AG10803 (cell line): Measurements from ENCODE around the gene AP1G2.

ENCODE experiments used
- DNase-seq: peaks from one replicate; pipeline ENCODE4 v3.0.0; 2010; ENCODE audit warnings: low read depth
- H3K4me3 ChIP-seq: 2 replicates; pipeline ENCODE4 v1.5.1; 2011; ENCODE audit warnings: mild to moderate bottlenecking, low read length, control low read depth
- CTCF ChIP-seq: conservative IDR thresholded peaks from 2 replicates; pipeline ENCODE4 v1.5.1; 2011; ENCODE audit warnings: mild to moderate bottlenecking, low read length, control low read depth, inconsistent platforms

Gene AP1G2

DNA sequence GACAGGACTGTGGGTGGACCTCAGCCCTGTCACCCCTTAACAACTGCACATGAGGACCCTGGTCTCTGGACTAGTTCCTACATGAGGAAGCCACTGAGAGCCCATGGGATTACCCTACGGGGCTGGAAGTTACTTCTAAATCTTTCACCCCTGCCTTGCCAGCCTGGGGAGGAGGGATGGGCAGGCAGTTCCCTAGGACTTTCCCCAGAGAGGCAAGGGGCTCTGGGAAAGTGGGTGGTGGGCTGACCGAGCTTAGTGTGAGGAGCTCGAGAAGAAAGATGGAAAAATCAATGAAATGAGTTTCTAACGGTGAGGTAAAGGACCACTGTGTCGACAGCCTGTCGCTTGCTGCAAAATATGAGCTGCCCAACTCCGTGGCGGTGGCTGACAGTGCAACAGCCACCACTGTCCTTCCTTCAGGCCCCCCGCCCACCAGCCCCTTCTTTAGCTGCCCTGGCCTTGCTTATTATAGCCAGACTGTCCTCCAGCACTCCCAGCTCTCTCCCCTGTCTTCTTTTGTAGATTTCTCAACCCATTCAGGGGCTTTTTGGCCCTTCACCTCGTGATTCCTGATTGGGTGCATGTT, 21.0 kb downstream of the AP1G2 start:
- TF ChIP-seq CTCF: no peak
- no peak overlapping the region for H3K4me3 ChIP-seq
- DNase-seq: no peak

DNA sequence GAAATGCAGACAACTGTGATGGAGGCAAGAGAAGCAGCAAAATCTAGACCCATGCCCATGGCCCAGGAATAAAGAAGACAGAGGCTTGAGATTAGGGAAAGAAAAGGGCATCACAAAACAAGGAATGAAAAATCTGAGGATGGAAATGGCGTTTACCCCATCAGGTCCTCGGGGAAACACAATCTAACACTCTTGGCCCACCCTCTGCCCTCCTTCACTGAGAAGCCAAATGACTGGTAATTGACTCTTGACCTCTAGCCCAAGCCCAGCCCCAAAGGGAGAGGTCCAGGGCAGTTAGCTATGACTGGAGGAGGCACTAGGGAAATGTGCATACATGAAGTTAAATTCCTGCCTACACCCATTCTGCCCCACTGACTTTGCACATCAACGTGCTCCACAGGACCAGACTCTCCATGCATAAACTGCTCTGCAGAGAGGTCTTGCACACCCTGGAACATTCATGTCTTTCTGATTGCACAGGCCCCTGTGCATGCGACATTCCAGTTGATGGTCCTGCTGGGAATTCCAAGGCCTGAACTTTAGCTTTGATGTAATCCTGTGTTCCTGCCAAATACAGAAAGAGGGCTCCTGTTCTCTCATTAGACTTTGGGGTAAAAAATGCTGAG, 21.7 kb downstream of the AP1G2 start:
- no peak overlapping the region for H3K4me3 ChIP-seq
- DNase-seq: no peak
- TF ChIP-seq CTCF: no peak

GRCh38 chr14:23544511-23545447, 22.8 kb downstream of the AP1G2 start:
- no peak overlapping the region for H3K4me3 ChIP-seq
- no peak for DNase-seq
- no peak for TF ChIP-seq CTCF

DNA sequence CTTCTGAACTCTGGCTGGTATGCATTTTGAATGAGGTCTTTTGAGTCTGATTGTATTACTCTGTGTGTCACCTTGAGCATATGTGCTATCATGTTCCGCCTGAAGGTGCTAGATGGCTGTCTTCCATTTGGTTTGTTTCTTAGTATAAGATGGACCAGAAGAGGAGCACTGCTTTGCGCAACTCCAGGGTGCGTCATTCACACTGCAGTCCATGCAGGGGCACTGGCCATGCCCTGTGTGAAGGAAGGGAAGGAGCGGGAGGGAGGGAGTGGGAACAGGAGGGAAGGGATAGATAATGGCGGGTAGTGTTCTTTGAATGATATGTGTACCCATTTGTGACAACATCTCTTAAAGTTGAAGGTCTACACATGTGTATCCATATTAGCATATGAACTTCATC, 24.2 kb downstream of the AP1G2 start:
- H3K4me3 ChIP-seq: no peak overlapping the region
- no peak for DNase-seq
- no peak for TF ChIP-seq CTCF

DNA sequence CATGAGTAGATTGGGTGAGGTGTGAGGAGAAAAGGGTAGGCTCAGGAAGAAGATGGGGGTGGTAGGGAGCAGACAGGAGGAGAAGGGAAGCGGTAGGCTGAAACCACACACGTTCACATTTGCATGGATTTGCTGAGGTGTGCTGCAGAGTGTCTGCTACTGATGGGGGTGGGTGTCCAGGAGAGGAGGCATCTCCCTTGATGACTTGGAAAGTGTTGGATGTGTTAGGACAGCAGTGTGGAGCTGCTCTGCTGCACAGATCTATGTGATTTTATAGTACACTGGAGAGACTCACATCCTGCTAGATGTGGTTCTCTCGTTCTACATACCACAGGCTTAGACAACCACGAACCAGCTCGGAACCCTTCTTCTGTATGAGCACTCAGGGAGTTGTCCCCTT, 25.3 kb downstream of the AP1G2 start:
- DNase-seq: no peak
- H3K4me3 ChIP-seq: no peak overlapping the region
- TF ChIP-seq CTCF: no peak

GRCh38 chr14:23540141-23540469, 27.5 kb downstream of the AP1G2 start:
- TF ChIP-seq CTCF: no peak
- H3K4me3 ChIP-seq: no peak overlapping the region
- no peak for DNase-seq
